ENCODE results near the gene MFSD12. TPM values are rescaled to one million over a fixed set of nuclear protein-coding genes. Genes with fewer than 3 reads are reported as not detected.

The MFSD12 gene
- total RNA-seq, 1 experiment from 2014 or later: 131 TPM

- no TSS peak for BruUV-seq (replicated peaks)
Measured at GRCh38 chr19:3555653-3556422, 1.5 kb downstream of the MFSD12 start.

More at GRCh38 chr19:3555653-3556422, 1.5 kb downstream of the MFSD12 start:
- H3K9me3 ChIP-seq (ENCODE audit: control insufficient read depth in 1 of 2, insufficient read depth in 1 of 2, low read depth in 1 of 2, low read length in 2 of 2): no peaks in the 10 kb centered on the region
- intact Hi-C loops (cut with micrococcal nuclease): no loop called here
- ATAC-seq: no peak
- peak overlapping the region; percentile 95 to 99 for H3K4me3 ChIP-seq (replicated peaks in 1 of 2; ENCODE audit: low read depth in 1 of 2, low read length in 2 of 2)
- H3K9ac ChIP-seq (ENCODE audit: low read length): peak overlapping the region; percentile 95
- H3K4me2 ChIP-seq (ENCODE audit: low read length): peak overlapping the region; percentile 97
- H3K27me3 ChIP-seq (ENCODE audit: insufficient read depth, low read length): no peaks in the 10 kb centered on the region
- H3K9me2 ChIP-seq (ENCODE audit: insufficient read depth): no peaks in the 10 kb centered on the region
- H3K4me1 ChIP-seq (ENCODE audit: control insufficient read depth in 1 of 2, insufficient read depth in 2 of 2, low read length in 2 of 2): peaks cover 15 to 50% of the 10 kb centered on the region in 2 experiments
- ChIA-PET CTCF (no interaction called here), POLR2A (interaction anchor here (1.4 to 1.7 kb wide), 3 partner anchors 9 to 55 kb away, joined by 3 to 5 read pairs (median 3); no protein-coding TSS in a partner anchor), RAD21 (ENCODE audit: low non-redundant PET in 1 of 2, low total read pairs in 2 of 2, uncharacterized antibody in 2 of 2, unreplicated experiment in 2 of 2) (no interaction called here)
- no peak for DNase-seq (ENCODE audit: low read depth, low spot score)
- TF ChIP-seq, protein P1, sequence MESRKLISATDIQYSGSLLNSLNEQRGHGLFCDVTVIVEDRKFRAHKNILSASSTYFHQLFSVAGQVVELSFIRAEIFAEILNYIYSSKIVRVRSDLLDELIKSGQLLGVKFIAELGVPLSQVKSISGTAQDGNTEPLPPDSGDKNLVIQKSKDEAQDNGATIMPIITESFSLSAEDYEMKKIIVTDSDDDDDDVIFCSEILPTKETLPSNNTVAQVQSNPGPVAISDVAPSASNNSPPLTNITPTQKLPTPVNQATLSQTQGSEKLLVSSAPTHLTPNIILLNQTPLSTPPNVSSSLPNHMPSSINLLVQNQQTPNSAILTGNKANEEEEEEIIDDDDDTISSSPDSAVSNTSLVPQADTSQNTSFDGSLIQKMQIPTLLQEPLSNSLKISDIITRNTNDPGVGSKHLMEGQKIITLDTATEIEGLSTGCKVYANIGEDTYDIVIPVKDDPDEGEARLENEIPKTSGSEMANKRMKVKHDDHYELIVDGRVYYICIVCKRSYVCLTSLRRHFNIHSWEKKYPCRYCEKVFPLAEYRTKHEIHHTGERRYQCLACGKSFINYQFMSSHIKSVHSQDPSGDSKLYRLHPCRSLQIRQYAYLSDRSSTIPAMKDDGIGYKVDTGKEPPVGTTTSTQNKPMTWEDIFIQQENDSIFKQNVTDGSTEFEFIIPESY (IDR thresholded peaks at IDR 0.05; ENCODE audit: extremely low read depth, insufficient replicate concordance, low read length): no peak
- no peak for TF ChIP-seq EGR1 (IDR thresholded peaks at IDR 0.05; ENCODE audit: low read depth)
- TF ChIP-seq EZH2phosphoT487 (IDR thresholded peaks at IDR 0.05; ENCODE audit: borderline replicate concordance): no peak
- TF ChIP-seq, protein P2, sequence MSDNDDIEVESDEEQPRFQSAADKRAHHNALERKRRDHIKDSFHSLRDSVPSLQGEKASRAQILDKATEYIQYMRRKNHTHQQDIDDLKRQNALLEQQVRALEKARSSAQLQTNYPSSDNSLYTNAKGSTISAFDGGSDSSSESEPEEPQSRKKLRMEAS (IDR thresholded peaks at IDR 0.05): no peak
- no peak for TF ChIP-seq TCF7L2 (IDR thresholded peaks at IDR 0.05; ENCODE audit: borderline replicate concordance, extremely low read depth, insufficient read depth, insufficient read length)
- TF ChIP-seq POLR2A (IDR thresholded peaks at IDR 0.05; ENCODE audit: borderline replicate concordance, extremely low read depth, insufficient read depth, insufficient read length): no peak
- no peak for TF ChIP-seq POLR2AphosphoS5 (IDR thresholded peaks at IDR 0.05; ENCODE audit: low read depth, low read length)
- TF ChIP-seq, protein P3, sequence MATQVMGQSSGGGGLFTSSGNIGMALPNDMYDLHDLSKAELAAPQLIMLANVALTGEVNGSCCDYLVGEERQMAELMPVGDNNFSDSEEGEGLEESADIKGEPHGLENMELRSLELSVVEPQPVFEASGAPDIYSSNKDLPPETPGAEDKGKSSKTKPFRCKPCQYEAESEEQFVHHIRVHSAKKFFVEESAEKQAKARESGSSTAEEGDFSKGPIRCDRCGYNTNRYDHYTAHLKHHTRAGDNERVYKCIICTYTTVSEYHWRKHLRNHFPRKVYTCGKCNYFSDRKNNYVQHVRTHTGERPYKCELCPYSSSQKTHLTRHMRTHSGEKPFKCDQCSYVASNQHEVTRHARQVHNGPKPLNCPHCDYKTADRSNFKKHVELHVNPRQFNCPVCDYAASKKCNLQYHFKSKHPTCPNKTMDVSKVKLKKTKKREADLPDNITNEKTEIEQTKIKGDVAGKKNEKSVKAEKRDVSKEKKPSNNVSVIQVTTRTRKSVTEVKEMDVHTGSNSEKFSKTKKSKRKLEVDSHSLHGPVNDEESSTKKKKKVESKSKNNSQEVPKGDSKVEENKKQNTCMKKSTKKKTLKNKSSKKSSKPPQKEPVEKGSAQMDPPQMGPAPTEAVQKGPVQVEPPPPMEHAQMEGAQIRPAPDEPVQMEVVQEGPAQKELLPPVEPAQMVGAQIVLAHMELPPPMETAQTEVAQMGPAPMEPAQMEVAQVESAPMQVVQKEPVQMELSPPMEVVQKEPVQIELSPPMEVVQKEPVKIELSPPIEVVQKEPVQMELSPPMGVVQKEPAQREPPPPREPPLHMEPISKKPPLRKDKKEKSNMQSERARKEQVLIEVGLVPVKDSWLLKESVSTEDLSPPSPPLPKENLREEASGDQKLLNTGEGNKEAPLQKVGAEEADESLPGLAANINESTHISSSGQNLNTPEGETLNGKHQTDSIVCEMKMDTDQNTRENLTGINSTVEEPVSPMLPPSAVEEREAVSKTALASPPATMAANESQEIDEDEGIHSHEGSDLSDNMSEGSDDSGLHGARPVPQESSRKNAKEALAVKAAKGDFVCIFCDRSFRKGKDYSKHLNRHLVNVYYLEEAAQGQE (IDR thresholded peaks at IDR 0.05; ENCODE audit: low read depth): no peak
- TF ChIP-seq CEBPB (IDR thresholded peaks at IDR 0.05; ENCODE audit: low read depth): no peak
- TF ChIP-seq SP1 (IDR thresholded peaks at IDR 0.05; ENCODE audit: low read depth): no peak
- TF ChIP-seq SRF (IDR thresholded peaks at IDR 0.05; ENCODE audit: low read depth): no peak
- TF ChIP-seq ELF1 (IDR thresholded peaks at IDR 0.05; ENCODE audit: borderline replicate concordance, low read depth): no peak
- TF ChIP-seq, protein P4, sequence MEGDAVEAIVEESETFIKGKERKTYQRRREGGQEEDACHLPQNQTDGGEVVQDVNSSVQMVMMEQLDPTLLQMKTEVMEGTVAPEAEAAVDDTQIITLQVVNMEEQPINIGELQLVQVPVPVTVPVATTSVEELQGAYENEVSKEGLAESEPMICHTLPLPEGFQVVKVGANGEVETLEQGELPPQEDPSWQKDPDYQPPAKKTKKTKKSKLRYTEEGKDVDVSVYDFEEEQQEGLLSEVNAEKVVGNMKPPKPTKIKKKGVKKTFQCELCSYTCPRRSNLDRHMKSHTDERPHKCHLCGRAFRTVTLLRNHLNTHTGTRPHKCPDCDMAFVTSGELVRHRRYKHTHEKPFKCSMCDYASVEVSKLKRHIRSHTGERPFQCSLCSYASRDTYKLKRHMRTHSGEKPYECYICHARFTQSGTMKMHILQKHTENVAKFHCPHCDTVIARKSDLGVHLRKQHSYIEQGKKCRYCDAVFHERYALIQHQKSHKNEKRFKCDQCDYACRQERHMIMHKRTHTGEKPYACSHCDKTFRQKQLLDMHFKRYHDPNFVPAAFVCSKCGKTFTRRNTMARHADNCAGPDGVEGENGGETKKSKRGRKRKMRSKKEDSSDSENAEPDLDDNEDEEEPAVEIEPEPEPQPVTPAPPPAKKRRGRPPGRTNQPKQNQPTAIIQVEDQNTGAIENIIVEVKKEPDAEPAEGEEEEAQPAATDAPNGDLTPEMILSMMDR (IDR thresholded peaks at IDR 0.05 in 2 of 3, conservative IDR thresholded peaks at IDR 0.05 in 1 of 3; ENCODE audit: borderline replicate concordance in 1 of 3, insufficient read depth in 1 of 3, low read depth in 2 of 3, low read length in 2 of 3): no peak
- no peak for TF ChIP-seq JUND (IDR thresholded peaks at IDR 0.05)
- no peak for TF ChIP-seq FOSL1 (IDR thresholded peaks at IDR 0.05; ENCODE audit: low read depth)
- TF ChIP-seq, protein P5, sequence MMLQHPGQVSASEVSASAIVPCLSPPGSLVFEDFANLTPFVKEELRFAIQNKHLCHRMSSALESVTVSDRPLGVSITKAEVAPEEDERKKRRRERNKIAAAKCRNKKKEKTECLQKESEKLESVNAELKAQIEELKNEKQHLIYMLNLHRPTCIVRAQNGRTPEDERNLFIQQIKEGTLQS (IDR thresholded peaks at IDR 0.05): no peak
- TF ChIP-seq SIN3A (IDR thresholded peaks at IDR 0.05; ENCODE audit: low read depth): no peak
- peaks cover 0 to 17% of the 10 kb centered on the region in 2 experiments; a peak in 1 of 4 replicates for H3K36me3 ChIP-seq (ENCODE audit: control insufficient read depth in 1 of 2, insufficient read depth in 2 of 2, low read length in 2 of 2)
- H2AFZ ChIP-seq (ENCODE audit: low read depth, low read length, poor library complexity, severe bottlenecking): no peak overlapping the region
- peak overlapping the region; percentile 95; the same call in 1 of the 2 replicates for H3K27ac ChIP-seq (ENCODE audit: low read depth, low read length)
- peaks cover 59% of the 10 kb centered on the region for H3K79me2 ChIP-seq (ENCODE audit: insufficient read depth, low read length)
- peaks cover 8% of the 10 kb centered on the region; the same call in 1 of the 2 replicates for H4K20me1 ChIP-seq (ENCODE audit: insufficient read depth)
